Measurements from ENCODE around the gene ALDOB. TPM values are rescaled to one million over a fixed set of nuclear protein-coding genes. Genes with fewer than 3 reads are reported as not detected.

The ALDOB gene
- polyA plus RNA-seq, 2 of the 4 experiments (the other 2 are of a cell fraction), result not detected

GRCh38 chr9:101375546-101375945 is 60.0 kb downstream of the ALDOB start:
- ChIA-PET POLR2A (interaction anchor here (1.6 kb wide), 1 partner anchor 23 kb away, joined by 8 read pairs; the partner anchor contains the start of genes MRPL50 and ZNF189), CTCF (interaction anchor here (2.3 kb wide), 2 partner anchors 13 to 64 kb away, joined by 9 to 22 read pairs; no protein-coding TSS in a partner anchor)
- peak overlapping the region; percentile 46; the same call in 2 of the 3 replicates for H3K4me2 ChIP-seq
- WGBS (ENCODE audit: missing lambda C conversion rate), result 95% methylated on average over 12 of the region's 12 CpGs
- no peak overlapping the region for H3K4me3 ChIP-seq
- no peak for TF ChIP-seq USF2 (IDR thresholded peaks at IDR 0.05)
- TF ChIP-seq JUN (IDR thresholded peaks at IDR 0.05), result no peak
- no peak for TF ChIP-seq BHLHE40 (IDR thresholded peaks at IDR 0.05; ENCODE audit: low read depth, low read length)
- no peak for ATAC-seq
- H3K9me3 ChIP-seq, result peaks cover 14% of the 10 kb centered on the region; the same call in 2 of the 3 replicates
- H3K4me1 ChIP-seq, result peaks cover 51% of the 10 kb centered on the region
- H3K27ac ChIP-seq, result peak overlapping the region; percentile 69 to 90
- no peak for FAIRE-seq
- no peak for DNase-seq (ENCODE audit: low read depth in 1 of 2, low spot score in 1 of 2)

- CTCF ChIA-PET, result interaction anchor here (0.6 to 3.1 kb wide), 7 partner anchors 9 to 254 kb away, joined by 3 to 15 read pairs (median 5); no protein-coding TSS in a partner anchor
- POLR2A ChIA-PET, result interaction anchor here (0.7 to 1.5 kb wide), 5 partner anchors 9 to 161 kb away, joined by 3 to 7 read pairs (median 5); partner anchors contain the start of genes MRPL50 and ZNF189
Observed at GRCh38 chr9:101372327-101373118, 63.1 kb downstream of the ALDOB start.

GRCh38 chr9:101371813-101372212 is 63.8 kb downstream of the ALDOB start:
- Histone ChIP-seq H3K4me2 (no peak overlapping the region), H3K4me3 (no peak overlapping the region), H3K4me1 (peaks cover 79% of the 10 kb centered on the region), H3K9me3 (0 out of 3 replicates have a peak, but pooled peaks cover 3% of the 10 kb centered on the region), H3K27ac (peak overlapping the region; percentile 60 to 69; a peak in 5 of 6 replicates)
- no peak for ATAC-seq
- TF ChIP-seq FOXS1 (CRISPR knock-in tag; IDR thresholded peaks at IDR 0.05) (no peak), EHMT2 (IDR thresholded peaks at IDR 0.05; ENCODE audit: low read depth) (no peak), TFCP2L1 (CRISPR knock-in tag; IDR thresholded peaks at IDR 0.05) (no peak), KDM1A (IDR thresholded peaks at IDR 0.05; ENCODE audit: low read depth) (0 out of 2 replicates have a peak, but pooled peaks have one; percentile 62), CBX2 (IDR thresholded peaks at IDR 0.05; ENCODE audit: borderline replicate concordance, low read depth) (no peak), MAFK (IDR thresholded peaks at IDR 0.05; ENCODE audit: partially characterized antibody) (no peak)
- CTCF ChIA-PET, result interaction anchor here (0.6 to 3.7 kb wide), 8 partner anchors 10 to 253 kb away, joined by 3 to 30 read pairs (median 5); no protein-coding TSS in a partner anchor
- no peak for DNase-seq (ENCODE audit: low read depth in 1 of 2, low spot score in 1 of 2)
- POLR2A ChIA-PET, result interaction anchor here (0.7 to 1.5 kb wide), 2 partner anchors 47 to 56 kb away, joined by 4 to 6 read pairs; no protein-coding TSS in a partner anchor
- 89% methylated on average over 3 of the region's 3 CpGs for WGBS (ENCODE audit: missing lambda C conversion rate)
- no peak for FAIRE-seq

More at GRCh38 chr9:101372327-101373118, 63.1 kb downstream of the ALDOB start:
- H3K4me3 ChIP-seq, result no peak overlapping the region
- no peak for TF ChIP-seq PBX3 (IDR thresholded peaks at IDR 0.05)
- TF ChIP-seq SMC3 (IDR thresholded peaks at IDR 0.05), result no peak
- TF ChIP-seq JUNB (IDR thresholded peaks at IDR 0.05), result no peak
- no peak for TF ChIP-seq CHD4 (IDR thresholded peaks at IDR 0.05; ENCODE audit: borderline replicate concordance)
- TF ChIP-seq USF2 (IDR thresholded peaks at IDR 0.05), result no peak
- DNase-seq (ENCODE audit: low read depth in 1 of 2, low spot score in 1 of 2) (no peak), ATAC-seq (no peak), FAIRE-seq (no peak)
- peak overlapping the region; percentile 33; the same call in 2 of the 3 replicates for H3K4me2 ChIP-seq
- peaks cover 78% of the 10 kb centered on the region for H3K4me1 ChIP-seq
- H3K9me3 ChIP-seq, result 0 out of 3 replicates have a peak, but pooled peaks cover 3% of the 10 kb centered on the region
- peak overlapping the region; percentile 60 to 69 for H3K27ac ChIP-seq
- 75% methylated on average over 2 of the region's 2 CpGs for WGBS (ENCODE audit: missing lambda C conversion rate)

Small RNA genes within 50 kb of the gene (small RNA-seq; reads per million reads assigned to genes)
- 0 reads per million in 6 experiments for gene AL353621.2

Other genes with a start within 250 kb of the ALDOB start
- 9.1 TPM in 2 replicates for gene BAAT, start 50.8 kb downstream of the ALDOB start, polyA plus RNA-seq (2011; rRNA removed)
- gene BAAT, start 50.8 kb downstream of the ALDOB start, polyA plus RNA-seq (2017; fragmentation: RNase III; extraction: RNeasy Plus Mini Kit Qiagen cat#74134 plus additional on column Dnase treatment), result 10.1 to 13.6 TPM (median 10.9 TPM) in 3 replicates
- gene MRPL50, start 37.2 kb downstream of the ALDOB start, polyA plus RNA-seq (2011; rRNA removed), result 37.6 and 42.5 TPM in 2 replicates
- 23.7 to 24.7 TPM (median 23.9 TPM) in 3 replicates for gene MRPL50, start 37.2 kb downstream of the ALDOB start, polyA plus RNA-seq (2017; fragmentation: RNase III; extraction: RNeasy Plus Mini Kit Qiagen cat#74134 plus additional on column Dnase treatment)
- 13.9 and 14.0 TPM in 2 replicates for gene ZNF189, start 36.9 kb downstream of the ALDOB start, polyA plus RNA-seq (2011; rRNA removed)
- 8.3 to 9.6 TPM (median 8.8 TPM) in 3 replicates for gene ZNF189, start 36.9 kb downstream of the ALDOB start, polyA plus RNA-seq (2017; fragmentation: RNase III; extraction: RNeasy Plus Mini Kit Qiagen cat#74134 plus additional on column Dnase treatment)
- gene RNF20, start 98.1 kb upstream of the ALDOB start, polyA plus RNA-seq (2011; rRNA removed), result 54.4 and 56.9 TPM in 2 replicates
- gene RNF20, start 98.1 kb upstream of the ALDOB start, polyA plus RNA-seq (2017; fragmentation: RNase III; extraction: RNeasy Plus Mini Kit Qiagen cat#74134 plus additional on column Dnase treatment), result 31.8 to 32.4 TPM (median 32.3 TPM) in 3 replicates
- gene PPP3R2, start 159.2 kb upstream of the ALDOB start, polyA plus RNA-seq (2011; rRNA removed), result not detected in 2 replicates
- gene PPP3R2, start 159.2 kb upstream of the ALDOB start, polyA plus RNA-seq (2017; fragmentation: RNase III; extraction: RNeasy Plus Mini Kit Qiagen cat#74134 plus additional on column Dnase treatment), result not detected in 3 replicates

All from A549 (cell line).